Progenitor cell of endocrine pancreas (in vitro differentiated cells): ENCODE measurements around the gene TCEAL8. TPM values are rescaled to one million over a fixed set of nuclear protein-coding genes. Genes with fewer than 3 reads are reported as not detected.
A peak's percentile ranks its signal among the peaks of the same experiment; 100 is the strongest.

ENCODE experiments used
- DNase-seq: peaks from one replicate; pipeline ENCODE4 v3.0.0; 2021; ENCODE audit warnings: low spot score; ENCODE audit not compliant: unreplicated experiment
- H3K27ac Mint-ChIP-seq: 2 replicates; pipeline ENCODE4 v1.8.0; 2021; ENCODE audit warnings: mild to moderate bottlenecking, moderate library complexity, mixed read lengths
- H3K27me3 Mint-ChIP-seq: 2 replicates; pipeline ENCODE4 v1.8.0; 2021; ENCODE audit warnings: mixed read lengths
- H3K36me3 Mint-ChIP-seq: 2 replicates; pipeline ENCODE4 v1.8.0; 2022; ENCODE audit warnings: mixed read lengths; ENCODE audit not compliant: insufficient read depth
- H3K4me1 Mint-ChIP-seq: 2 replicates; pipeline ENCODE4 v1.8.0; 2021; ENCODE audit warnings: low read depth, mixed read lengths
- H3K4me3 Mint-ChIP-seq: 2 replicates; pipeline ENCODE4 v1.8.0; 2021; ENCODE audit warnings: low read depth, mild to moderate bottlenecking, moderate library complexity, mixed read lengths
- H3K9me3 Mint-ChIP-seq: 2 replicates; pipeline ENCODE4 v1.8.0; 2021; ENCODE audit warnings: low read depth, mixed read lengths
- total RNA-seq: library from RNA; stranded (reverse); gene quantifications from 2 replicates; pipeline ENCODE4 v1.2.1, GENCODE V29; 2021
- TF ChIP-seq, protein P1 (sequence below): fragments of 200-600 bp; sonication (generic); IDR thresholded peaks from one replicate; pipeline ENCODE4 v1.5.0; 2021; ENCODE audit warnings: antibody characterized with exemption, mild to moderate bottlenecking; ENCODE audit not compliant: unreplicated experiment

The TCEAL8 gene
- total RNA-seq, 1 donor from 2014 or later = 71.0 TPM

DNA sequence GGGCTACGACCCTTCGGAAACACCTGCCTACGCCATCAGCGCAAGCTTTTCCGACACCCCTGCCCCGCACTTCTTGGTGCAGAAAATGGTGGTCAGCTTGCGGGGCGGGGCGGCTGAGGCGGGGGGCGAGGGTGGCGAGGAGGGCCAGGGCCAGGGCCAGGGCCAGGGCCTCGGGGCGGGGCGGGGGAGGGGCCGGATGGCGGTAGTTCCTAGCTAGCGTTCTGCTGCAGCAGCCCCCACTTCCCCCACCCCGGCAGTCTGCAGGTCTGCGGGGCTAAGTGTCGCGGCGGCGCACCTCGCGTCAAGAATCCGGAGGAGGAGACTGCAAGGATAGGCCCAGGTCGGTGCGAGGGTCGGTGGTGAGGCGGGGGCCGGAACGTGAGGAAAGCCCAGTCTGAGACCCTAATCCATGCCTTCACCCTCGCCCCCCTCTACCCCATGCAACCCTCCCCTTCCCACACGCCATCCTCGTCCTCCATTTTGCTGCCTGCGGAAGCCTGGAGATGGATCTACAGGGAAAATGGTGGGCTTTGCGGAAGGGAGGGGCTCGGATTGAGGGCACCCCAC lies 39.4 kb downstream of the TCEAL8 start:
- TF ChIP-seq, protein P1, sequence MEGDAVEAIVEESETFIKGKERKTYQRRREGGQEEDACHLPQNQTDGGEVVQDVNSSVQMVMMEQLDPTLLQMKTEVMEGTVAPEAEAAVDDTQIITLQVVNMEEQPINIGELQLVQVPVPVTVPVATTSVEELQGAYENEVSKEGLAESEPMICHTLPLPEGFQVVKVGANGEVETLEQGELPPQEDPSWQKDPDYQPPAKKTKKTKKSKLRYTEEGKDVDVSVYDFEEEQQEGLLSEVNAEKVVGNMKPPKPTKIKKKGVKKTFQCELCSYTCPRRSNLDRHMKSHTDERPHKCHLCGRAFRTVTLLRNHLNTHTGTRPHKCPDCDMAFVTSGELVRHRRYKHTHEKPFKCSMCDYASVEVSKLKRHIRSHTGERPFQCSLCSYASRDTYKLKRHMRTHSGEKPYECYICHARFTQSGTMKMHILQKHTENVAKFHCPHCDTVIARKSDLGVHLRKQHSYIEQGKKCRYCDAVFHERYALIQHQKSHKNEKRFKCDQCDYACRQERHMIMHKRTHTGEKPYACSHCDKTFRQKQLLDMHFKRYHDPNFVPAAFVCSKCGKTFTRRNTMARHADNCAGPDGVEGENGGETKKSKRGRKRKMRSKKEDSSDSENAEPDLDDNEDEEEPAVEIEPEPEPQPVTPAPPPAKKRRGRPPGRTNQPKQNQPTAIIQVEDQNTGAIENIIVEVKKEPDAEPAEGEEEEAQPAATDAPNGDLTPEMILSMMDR = no peak
- H3K27me3 Mint-ChIP-seq = no peaks in the 10 kb centered on the region
- peak overlapping the region; percentile 98 for H3K27ac Mint-ChIP-seq
- H3K4me1 Mint-ChIP-seq = peaks cover 4% of the 10 kb centered on the region
- peak; percentile 62 for DNase-seq
- peaks cover 7% of the 10 kb centered on the region for H3K36me3 Mint-ChIP-seq
- H3K4me3 Mint-ChIP-seq = peak overlapping the region; percentile 84
- H3K9me3 Mint-ChIP-seq = peaks cover 10% of the 10 kb centered on the region

DNA sequence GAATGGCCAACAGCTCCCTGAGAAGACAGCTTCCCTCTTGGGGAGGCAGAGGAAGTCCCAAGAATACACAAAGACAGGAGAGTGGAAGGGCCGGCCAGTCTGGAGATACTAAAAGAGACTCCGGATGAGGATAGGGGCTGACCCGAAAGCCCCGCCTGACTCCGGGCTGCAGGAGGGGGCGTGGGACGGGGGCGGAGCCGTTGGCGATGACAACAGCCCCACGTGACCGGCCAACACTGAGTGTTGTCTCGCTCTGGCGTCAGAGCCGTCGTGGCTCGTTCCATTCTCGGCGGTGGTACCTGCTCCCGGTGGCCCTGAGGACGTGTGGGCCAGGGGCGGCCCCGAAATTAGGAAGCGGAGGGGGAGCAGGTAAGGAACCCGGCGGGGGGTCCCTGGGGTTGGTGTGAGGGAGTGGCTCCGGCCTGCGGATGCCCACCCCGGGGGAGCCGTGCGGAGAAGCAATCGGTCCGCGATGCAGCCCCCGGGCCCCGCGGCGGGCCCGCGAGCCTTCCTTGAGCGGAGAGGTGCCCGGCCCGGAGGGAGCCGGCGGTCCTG lies 40.0 kb downstream of the TCEAL8 start, which contains the start of gene BEX4:
TSS of gene BEX4 (plus strand) at position 239 of the 555 bp plus-strand sequence. CDS start 1,046 bp downstream, outside the sequence.
- peak within 1 kb of the TSS; percentile 84 for H3K4me3 Mint-ChIP-seq
- DNase-seq = peak; percentile 68
- peaks cover 7% of the 10 kb centered on the region for H3K36me3 Mint-ChIP-seq
- peaks cover 10% of the 10 kb centered on the region for H3K9me3 Mint-ChIP-seq
- peak within 1 kb of the TSS; percentile 98 for H3K27ac Mint-ChIP-seq
- H3K4me1 Mint-ChIP-seq = peaks cover 4% of the 10 kb centered on the region
- TF ChIP-seq, protein P1 = no peak
- no peaks in the 10 kb centered on the region for H3K27me3 Mint-ChIP-seq

DNA sequence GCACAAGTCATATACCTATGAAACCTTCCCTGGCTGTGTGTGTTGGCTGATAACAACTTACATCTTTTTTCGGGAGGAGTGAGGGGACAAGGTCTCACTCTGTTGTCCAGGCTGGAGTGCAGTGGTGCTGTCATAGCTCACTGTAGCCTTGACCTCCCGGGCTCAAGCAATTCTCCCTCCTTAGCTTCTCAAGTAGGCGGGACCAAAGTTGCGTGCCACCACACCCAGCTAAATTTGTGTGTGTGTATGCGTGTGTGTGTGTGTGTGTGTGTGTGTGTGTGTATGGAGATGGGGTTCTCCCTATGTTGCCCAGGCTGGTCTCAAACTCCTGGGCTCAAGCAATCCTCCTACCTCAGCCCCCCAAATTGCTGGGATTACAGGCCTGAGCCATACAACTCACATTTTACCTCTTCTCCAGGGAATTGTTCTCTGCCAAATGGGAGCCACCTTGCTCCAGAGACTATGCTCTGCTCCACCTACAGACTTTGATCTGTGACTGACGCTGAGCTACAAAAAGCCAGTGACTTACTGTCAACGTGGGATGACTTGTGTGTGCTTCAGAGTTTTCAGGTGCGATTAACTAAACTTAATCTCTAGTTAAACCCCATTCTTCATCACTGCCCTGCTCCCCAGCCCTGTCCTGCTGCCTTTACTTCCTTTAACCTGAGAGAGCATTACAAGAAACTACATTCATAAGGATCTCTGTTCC lies 42.1 kb downstream of the TCEAL8 start:
- H3K9me3 Mint-ChIP-seq = peaks cover 9% of the 10 kb centered on the region
- no peaks in the 10 kb centered on the region for H3K27me3 Mint-ChIP-seq
- H3K36me3 Mint-ChIP-seq = peaks cover 7% of the 10 kb centered on the region
- no peak overlapping the region for H3K4me3 Mint-ChIP-seq
- TF ChIP-seq, protein P1 = no peak
- no peak overlapping the region for H3K27ac Mint-ChIP-seq
- H3K4me1 Mint-ChIP-seq = peaks cover 4% of the 10 kb centered on the region
- DNase-seq = no peak

DNA sequence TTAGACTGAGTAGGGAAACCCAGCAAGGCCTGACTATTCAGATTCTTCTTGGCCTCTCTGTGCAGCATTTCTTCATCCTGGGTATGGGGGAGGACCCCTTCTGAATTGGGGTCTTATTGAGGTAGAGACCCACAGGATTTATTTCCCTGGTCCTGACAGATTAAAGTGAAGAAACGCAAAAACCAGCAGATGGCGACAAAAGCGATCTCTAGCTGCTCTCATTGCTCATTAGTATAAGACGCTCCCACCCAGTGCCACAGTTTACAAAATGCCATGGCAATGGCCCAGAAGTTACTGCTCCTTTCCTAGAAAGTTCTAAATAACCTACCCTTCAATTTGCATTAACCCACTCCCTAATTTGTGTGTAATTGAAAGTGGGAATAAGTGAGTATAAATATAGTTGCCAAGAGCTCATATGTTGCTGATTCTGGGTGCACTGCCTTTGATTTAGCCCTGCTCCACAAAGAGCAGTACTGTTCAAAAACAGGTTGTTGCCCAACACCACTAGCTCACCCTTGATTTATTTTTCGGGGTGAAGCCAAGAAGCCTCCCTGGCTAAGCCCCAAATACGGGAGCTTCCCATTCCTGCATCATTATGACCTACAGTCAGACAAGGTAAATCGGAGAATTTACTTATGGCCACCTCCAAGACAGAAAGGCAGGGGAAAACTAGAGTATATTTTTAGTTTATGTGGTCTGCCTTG lies 43.8 kb downstream of the TCEAL8 start:
- no peak overlapping the region for H3K4me3 Mint-ChIP-seq
- TF ChIP-seq, protein P1 = peak; percentile 58
- peaks cover 5% of the 10 kb centered on the region for H3K36me3 Mint-ChIP-seq
- H3K9me3 Mint-ChIP-seq = peaks cover 9% of the 10 kb centered on the region
- no peak for DNase-seq
- no peak overlapping the region for H3K27ac Mint-ChIP-seq
- peaks cover 4% of the 10 kb centered on the region for H3K4me1 Mint-ChIP-seq
- no peaks in the 10 kb centered on the region for H3K27me3 Mint-ChIP-seq

DNA sequence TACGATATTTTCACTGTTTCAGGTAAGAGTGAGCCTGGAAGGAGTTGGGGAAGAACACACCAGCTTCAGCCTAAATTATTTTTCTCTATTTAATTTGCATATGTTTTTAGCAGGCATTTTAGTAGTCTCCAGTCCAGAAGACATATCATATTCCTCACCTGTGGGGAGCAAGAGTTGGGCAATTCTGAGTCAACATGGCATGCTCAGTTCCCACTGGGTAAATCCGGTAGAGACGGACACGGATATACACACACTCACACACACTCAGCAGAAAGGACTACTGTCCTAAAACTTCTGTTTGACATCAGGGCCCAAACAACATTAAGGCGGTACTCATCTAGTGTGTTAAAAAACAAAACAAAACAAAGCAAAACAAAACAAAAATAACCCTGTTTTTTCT lies 44.9 kb downstream of the TCEAL8 start:
- TF ChIP-seq, protein P1 = no peak
- peaks cover 6% of the 10 kb centered on the region for H3K9me3 Mint-ChIP-seq
- H3K27me3 Mint-ChIP-seq = no peaks in the 10 kb centered on the region
- DNase-seq = no peak
- peaks cover 1% of the 10 kb centered on the region for H3K4me1 Mint-ChIP-seq
- H3K36me3 Mint-ChIP-seq = peaks cover 2% of the 10 kb centered on the region
- H3K27ac Mint-ChIP-seq = no peak overlapping the region
- H3K4me3 Mint-ChIP-seq = no peak overlapping the region
